ENCODE measurements around the gene ADORA2B.

Gene ADORA2B

GRCh38 chr17:15954222-15954621 lies 9.3 kb downstream of the ADORA2B start:
- H3K9me3 ChIP-seq (ENCODE audit: control insufficient read depth, insufficient read depth, low read depth, low read length): no peaks in the 10 kb centered on the region
- no peak overlapping the region for H3K27ac ChIP-seq (ENCODE audit: low read depth, low read length)
- no peak overlapping the region for H3K4me3 ChIP-seq (ENCODE audit: low read depth, low read length)
- H3K4me1 ChIP-seq (ENCODE audit: control insufficient read depth, insufficient read depth, low read length): peaks cover 34% of the 10 kb centered on the region
- no peaks in the 10 kb centered on the region for H3K27me3 ChIP-seq (ENCODE audit: control insufficient read depth, insufficient read depth, low read length)
- no peak overlapping the region for H3K9ac ChIP-seq (ENCODE audit: low read length)
- H3K36me3 ChIP-seq (ENCODE audit: control insufficient read depth, insufficient read depth, low read length): peaks cover 7% of the 10 kb centered on the region; the same call in 1 of the 2 replicates

GRCh38 chr17:15955793-15956541 lies 11.0 kb downstream of the ADORA2B start:
- Histone ChIP-seq H3K36me3 (ENCODE audit: control insufficient read depth, insufficient read depth, low read length) (no peaks in the 10 kb centered on the region), H3K27me3 (ENCODE audit: control insufficient read depth, insufficient read depth, low read length) (no peaks in the 10 kb centered on the region), H3K4me3 (ENCODE audit: low read depth, low read length) (no peak overlapping the region), H3K9me3 (ENCODE audit: control insufficient read depth, insufficient read depth, low read depth, low read length) (no peaks in the 10 kb centered on the region), H3K4me1 (ENCODE audit: control insufficient read depth, insufficient read depth, low read length) (peaks cover 34% of the 10 kb centered on the region), H3K9ac (ENCODE audit: low read length) (no peak overlapping the region), H3K27ac (ENCODE audit: low read depth, low read length) (no peak overlapping the region)

GRCh38 chr17:15957206-15957605 lies 12.3 kb downstream of the ADORA2B start:
- no peaks in the 10 kb centered on the region for H3K36me3 ChIP-seq (ENCODE audit: control insufficient read depth, insufficient read depth, low read length)
- H3K4me1 ChIP-seq (ENCODE audit: control insufficient read depth, insufficient read depth, low read length): peaks cover 27% of the 10 kb centered on the region
- no peak overlapping the region for H3K4me3 ChIP-seq (ENCODE audit: low read depth, low read length)
- no peaks in the 10 kb centered on the region for H3K27me3 ChIP-seq (ENCODE audit: control insufficient read depth, insufficient read depth, low read length)
- no peak overlapping the region for H3K9ac ChIP-seq (ENCODE audit: low read length)
- H3K9me3 ChIP-seq (ENCODE audit: control insufficient read depth, insufficient read depth, low read depth, low read length): no peaks in the 10 kb centered on the region
- no peak overlapping the region for H3K27ac ChIP-seq (ENCODE audit: low read depth, low read length)

GRCh38 chr17:15957608-15958307 lies 12.8 kb downstream of the ADORA2B start:
- Histone ChIP-seq H3K27me3 (ENCODE audit: control insufficient read depth, insufficient read depth, low read length) (no peaks in the 10 kb centered on the region), H3K9me3 (ENCODE audit: control insufficient read depth, insufficient read depth, low read depth, low read length) (no peaks in the 10 kb centered on the region), H3K9ac (ENCODE audit: low read length) (no peak overlapping the region), H3K4me1 (ENCODE audit: control insufficient read depth, insufficient read depth, low read length) (peaks cover 27% of the 10 kb centered on the region), H3K27ac (ENCODE audit: low read depth, low read length) (no peak overlapping the region), H3K4me3 (ENCODE audit: low read depth, low read length) (no peak overlapping the region), H3K36me3 (ENCODE audit: control insufficient read depth, insufficient read depth, low read length) (no peaks in the 10 kb centered on the region)

- H3K4me3 ChIP-seq (ENCODE audit: low read depth, low read length): no peak overlapping the region
- no peaks in the 10 kb centered on the region for H3K36me3 ChIP-seq (ENCODE audit: control insufficient read depth, insufficient read depth, low read length)
- H3K9ac ChIP-seq (ENCODE audit: low read length): no peak overlapping the region
- peaks cover 27% of the 10 kb centered on the region for H3K4me1 ChIP-seq (ENCODE audit: control insufficient read depth, insufficient read depth, low read length)
- H3K9me3 ChIP-seq (ENCODE audit: control insufficient read depth, insufficient read depth, low read depth, low read length): no peaks in the 10 kb centered on the region
- no peak overlapping the region for H3K27ac ChIP-seq (ENCODE audit: low read depth, low read length)
- H3K27me3 ChIP-seq (ENCODE audit: control insufficient read depth, insufficient read depth, low read length): no peaks in the 10 kb centered on the region
Observed at GRCh38 chr17:15958484-15958854, 13.5 kb downstream of the ADORA2B start.

GRCh38 chr17:15963670-15964110 lies 18.8 kb downstream of the ADORA2B start:
- H3K4me1 ChIP-seq (ENCODE audit: control insufficient read depth, insufficient read depth, low read length): peaks cover 42% of the 10 kb centered on the region
- H3K9ac ChIP-seq (ENCODE audit: low read length): no peak overlapping the region
- H3K4me3 ChIP-seq (ENCODE audit: low read depth, low read length): no peak overlapping the region
- no peaks in the 10 kb centered on the region for H3K27me3 ChIP-seq (ENCODE audit: control insufficient read depth, insufficient read depth, low read length)
- no peak overlapping the region for H3K27ac ChIP-seq (ENCODE audit: low read depth, low read length)
- no peaks in the 10 kb centered on the region for H3K36me3 ChIP-seq (ENCODE audit: control insufficient read depth, insufficient read depth, low read length)
- no peaks in the 10 kb centered on the region for H3K9me3 ChIP-seq (ENCODE audit: control insufficient read depth, insufficient read depth, low read depth, low read length)

GRCh38 chr17:15965528-15965927 lies 20.6 kb downstream of the ADORA2B start:
- peak overlapping the region; percentile 55; the same call in 1 of the 2 replicates for H3K4me3 ChIP-seq (ENCODE audit: low read depth, low read length)
- peak overlapping the region; percentile 96 for H3K9ac ChIP-seq (ENCODE audit: low read length)
- H3K27me3 ChIP-seq (ENCODE audit: control insufficient read depth, insufficient read depth, low read length): no peaks in the 10 kb centered on the region

GRCh38 chr17:15966183-15966878 lies 21.4 kb downstream of the ADORA2B start:
- H3K36me3 ChIP-seq (ENCODE audit: control insufficient read depth, insufficient read depth, low read length): no peaks in the 10 kb centered on the region
- no peaks in the 10 kb centered on the region for H3K9me3 ChIP-seq (ENCODE audit: control insufficient read depth, insufficient read depth, low read depth, low read length)
- no peaks in the 10 kb centered on the region for H3K27me3 ChIP-seq (ENCODE audit: control insufficient read depth, insufficient read depth, low read length)
- peak overlapping the region; percentile 96 for H3K9ac ChIP-seq (ENCODE audit: low read length)
- H3K4me1 ChIP-seq (ENCODE audit: control insufficient read depth, insufficient read depth, low read length): peaks cover 57% of the 10 kb centered on the region
- peak overlapping the region; percentile 55 for H3K4me3 ChIP-seq (ENCODE audit: low read depth, low read length)
- peak overlapping the region; percentile 96 for H3K27ac ChIP-seq (ENCODE audit: low read depth, low read length)

More at GRCh38 chr17:15965528-15965927, 20.6 kb downstream of the ADORA2B start:
- Histone ChIP-seq H3K4me1 (ENCODE audit: control insufficient read depth, insufficient read depth, low read length) (peaks cover 49% of the 10 kb centered on the region), H3K36me3 (ENCODE audit: control insufficient read depth, insufficient read depth, low read length) (no peaks in the 10 kb centered on the region), H3K9me3 (ENCODE audit: control insufficient read depth, insufficient read depth, low read depth, low read length) (no peaks in the 10 kb centered on the region), H3K27ac (ENCODE audit: low read depth, low read length) (peak overlapping the region; percentile 96)

GRCh38 chr17:15966879-15967248 lies 21.9 kb downstream of the ADORA2B start:
- Histone ChIP-seq H3K27ac (ENCODE audit: low read depth, low read length) (peak overlapping the region; percentile 96), H3K27me3 (ENCODE audit: control insufficient read depth, insufficient read depth, low read length) (no peaks in the 10 kb centered on the region), H3K4me3 (ENCODE audit: low read depth, low read length) (peak overlapping the region; percentile 55), H3K36me3 (ENCODE audit: control insufficient read depth, insufficient read depth, low read length) (no peaks in the 10 kb centered on the region), H3K9me3 (ENCODE audit: control insufficient read depth, insufficient read depth, low read depth, low read length) (no peaks in the 10 kb centered on the region), H3K9ac (ENCODE audit: low read length) (peak overlapping the region; percentile 96), H3K4me1 (ENCODE audit: control insufficient read depth, insufficient read depth, low read length) (peaks cover 59% of the 10 kb centered on the region)

GRCh38 chr17:15967706-15968399 lies 22.9 kb downstream of the ADORA2B start:
- Histone ChIP-seq H3K4me3 (ENCODE audit: low read depth, low read length) (no peak overlapping the region), H3K9me3 (ENCODE audit: control insufficient read depth, insufficient read depth, low read depth, low read length) (no peaks in the 10 kb centered on the region), H3K27ac (ENCODE audit: low read depth, low read length) (peak overlapping the region; percentile 96; the same call in 1 of the 2 replicates), H3K36me3 (ENCODE audit: control insufficient read depth, insufficient read depth, low read length) (no peaks in the 10 kb centered on the region), H3K4me1 (ENCODE audit: control insufficient read depth, insufficient read depth, low read length) (peaks cover 60% of the 10 kb centered on the region), H3K9ac (ENCODE audit: low read length) (peak overlapping the region; percentile 96), H3K27me3 (ENCODE audit: control insufficient read depth, insufficient read depth, low read length) (no peaks in the 10 kb centered on the region)

Measured in HUES6 (cell line).